Astrocyte of the spinal cord (primary cell): ENCODE results near the gene RREB1.

Experiments
- DNase-seq: peaks from one replicate; pipeline ENCODE4 v3.0.0; 2011; ENCODE audit warnings: low read depth, low spot score
- H3K4me3 ChIP-seq: 2 replicates; pipeline ENCODE4 v1.5.1; 2011; ENCODE audit warnings: low read depth, mild to moderate bottlenecking, low read length, moderate library complexity
- CTCF ChIP-seq: IDR thresholded peaks from 2 replicates; pipeline ENCODE4 v1.5.1; 2012; ENCODE audit warnings: low read depth, mild to moderate bottlenecking, low read length, inconsistent platforms
- in situ Hi-C: cut with HindIII; loops from 2 replicates; pipeline ENCODE4 v1.10.0; 2017; ENCODE audit warnings: low sequenced_read_pairs

The RREB1 gene

DNA sequence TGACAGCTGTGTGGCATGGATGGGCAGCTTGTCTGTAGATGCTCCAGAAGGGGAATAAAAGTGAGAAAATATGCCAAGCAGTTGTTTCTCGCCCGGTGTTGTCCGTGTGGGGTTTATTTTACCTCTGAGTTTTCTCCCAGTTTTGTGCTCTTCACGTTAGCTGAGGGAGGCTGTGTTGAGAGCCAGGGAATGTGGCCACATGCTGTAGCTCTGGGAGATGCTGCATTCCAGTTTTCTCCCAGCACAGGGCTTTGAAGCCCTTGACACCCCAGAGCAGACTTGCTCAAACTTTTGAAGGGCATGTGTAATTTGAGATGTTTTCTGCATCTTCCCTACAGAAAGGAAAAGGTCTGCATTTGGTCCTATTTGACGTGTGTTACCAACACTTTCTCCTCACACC is 67.7 kb downstream of the RREB1 start:
- no peak for DNase-seq
- TF ChIP-seq CTCF, result no peak
- in situ Hi-C loops, result no loop called here
- H3K4me3 ChIP-seq, result no peak overlapping the region

GRCh38 chr6:7176208-7176607 is 68.4 kb downstream of the RREB1 start:
- no peak for DNase-seq
- TF ChIP-seq CTCF, result no peak
- H3K4me3 ChIP-seq, result no peak overlapping the region
- in situ Hi-C loops, result no loop called here

- TF ChIP-seq CTCF, result no peak
- DNase-seq, result no peak
- H3K4me3 ChIP-seq, result no peak overlapping the region
- in situ Hi-C loops, result no loop called here
These were observed 70.5 kb downstream of the RREB1 start for GRCh38 chr6:7178280-7178679.

GRCh38 chr6:7180751-7181150 is 73.0 kb downstream of the RREB1 start:
- TF ChIP-seq CTCF, result no peak
- H3K4me3 ChIP-seq, result no peak overlapping the region
- in situ Hi-C loops, result no loop called here
- no peak for DNase-seq

DNA sequence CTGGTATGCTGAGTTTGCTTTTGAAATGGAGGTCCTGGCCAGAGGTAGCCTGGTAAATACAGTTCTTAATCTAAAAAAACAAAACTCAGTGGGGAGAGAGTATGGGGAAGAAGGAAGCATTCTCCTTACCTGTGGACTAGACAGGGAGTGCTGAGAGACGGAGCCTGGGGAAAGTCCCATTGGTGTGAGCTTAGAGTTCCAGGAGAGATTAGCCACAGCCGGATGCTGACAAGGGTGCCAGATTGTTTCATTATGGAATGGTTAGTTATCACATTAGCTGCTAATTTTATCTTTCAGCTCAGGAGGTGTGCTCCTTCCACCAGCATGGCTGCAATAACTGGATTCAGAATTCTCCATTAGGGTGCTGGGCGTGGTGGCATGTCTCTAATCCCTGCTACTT is 75.9 kb downstream of the RREB1 start:
- in situ Hi-C loops, result no loop called here
- H3K4me3 ChIP-seq, result no peak overlapping the region
- DNase-seq, result no peak
- no peak for TF ChIP-seq CTCF

DNA sequence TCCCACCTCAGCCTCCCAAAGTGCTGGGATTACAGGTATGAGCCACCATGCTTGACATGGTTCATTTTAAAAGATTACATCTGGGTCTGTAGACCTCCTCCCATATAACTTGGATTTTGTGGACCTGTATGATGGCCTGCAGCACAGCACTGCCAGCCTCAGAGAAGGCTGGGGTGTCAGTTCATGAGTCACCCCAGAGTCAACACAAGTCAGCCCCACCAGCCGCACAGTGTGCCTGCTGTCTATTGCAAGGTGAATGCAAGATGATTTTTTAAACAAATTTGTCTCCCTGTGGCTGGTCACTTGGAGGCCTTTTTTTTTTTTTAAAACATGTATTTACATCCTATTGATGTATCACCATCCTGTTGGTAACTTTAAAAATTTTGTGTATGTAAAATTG is 76.7 kb downstream of the RREB1 start:
- DNase-seq, result no peak
- no peak overlapping the region for H3K4me3 ChIP-seq
- no peak for TF ChIP-seq CTCF
- in situ Hi-C loops, result no loop called here

DNA sequence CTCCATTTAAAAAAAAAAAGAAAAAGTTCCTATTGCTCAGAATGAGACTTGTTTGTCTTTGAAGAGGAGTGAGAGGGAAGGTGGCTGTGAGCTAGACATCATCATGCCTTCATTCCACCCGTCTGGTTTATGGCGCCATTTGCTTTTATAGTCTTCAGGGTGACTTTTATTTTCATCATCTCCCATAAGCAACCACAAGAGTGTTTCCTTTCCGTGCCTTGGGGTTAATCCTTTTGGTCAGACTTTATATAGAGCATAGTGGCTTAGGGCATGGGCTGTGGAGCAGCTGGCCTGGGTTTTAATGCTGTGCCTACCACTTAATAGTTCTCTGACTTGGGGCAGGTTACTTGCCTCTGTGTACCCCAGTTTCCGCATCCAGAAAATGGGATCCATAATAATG is 77.8 kb downstream of the RREB1 start:
- no peak overlapping the region for H3K4me3 ChIP-seq
- TF ChIP-seq CTCF, result no peak
- in situ Hi-C loops, result no loop called here
- DNase-seq, result no peak
